ENCODE measurements around the gene SLC27A4. TPM values are rescaled to one million over a fixed set of nuclear protein-coding genes. Genes with fewer than 3 reads are reported as not detected.

The SLC27A4 gene
- total and polyA plus RNA-seq, 2 donors (not counting 1 experiment from before 2014, with no cell fraction given) = 10.0 to 12.9 TPM

GRCh38 chr9:128399861-128400260, 59.5 kb downstream of the SLC27A4 start:
- ATAC-seq (ENCODE audit: low read depth) (no peak), DNase-seq (no peak)
- WGBS (ENCODE audit: insufficient coverage) = 94% methylated on average over 3 of the region's 3 CpGs
- Histone ChIP-seq H3K4me1 (ENCODE audit: control insufficient read depth in 2 of 2, insufficient read depth in 2 of 2, low read length in 2 of 2) (no peaks in the 10 kb centered on the region), H3K36me3 (replicated peaks in 1 of 2; ENCODE audit: control extremely low read depth in 1 of 2, control insufficient read depth in 1 of 2, extremely low read depth in 1 of 2, insufficient read depth in 2 of 2, low read length in 1 of 2) (no peaks in the 10 kb centered on the region), H3K4me3 (ENCODE audit: control extremely low read depth in 1 of 5, extremely low read depth in 1 of 5, insufficient read depth in 1 of 5, low read depth in 2 of 5, low read length in 4 of 5) (no peak overlapping the region), H4K20me1 (ENCODE audit: control insufficient read depth, insufficient read depth, low read length, poor library complexity, severe bottlenecking) (no peaks in the 10 kb centered on the region), H3K9ac (ENCODE audit: low read length) (no peak overlapping the region), H3K9me3 (ENCODE audit: control extremely low read depth in 1 of 3, control insufficient read depth in 2 of 3, insufficient read depth in 1 of 3, low read length in 2 of 3) (no peaks in the 10 kb centered on the region), H3K79me2 (ENCODE audit: control insufficient read depth, insufficient read depth, low read length) (no peaks in the 10 kb centered on the region), H3K4me2 (replicated peaks; ENCODE audit: low read depth, low read length, poor library complexity, severe bottlenecking) (no peak overlapping the region), H3K27ac (ENCODE audit: low read length in 2 of 2) (no peak overlapping the region), H3K27me3 (replicated peaks in 1 of 4; ENCODE audit: control extremely low read depth in 1 of 4, control insufficient read depth in 3 of 4, insufficient read depth in 4 of 4, low read length in 3 of 4) (no peaks in the 10 kb centered on the region), H2AFZ (ENCODE audit: insufficient read depth, low read depth, low read length, poor library complexity, severe bottlenecking) (no peak overlapping the region)
- peaks cover 5% of the 10 kb centered on the region for H3K27me3 Mint-ChIP-seq
- no peaks in the 10 kb centered on the region for H3K9me3 Mint-ChIP-seq (ENCODE audit: insufficient read depth)
- TF ChIP-seq EZH2 (IDR thresholded peaks at IDR 0.05; ENCODE audit: borderline replicate concordance, insufficient read depth, low read depth, low read length, poor library complexity, severe bottlenecking) (no peak), CTCF (IDR thresholded peaks at IDR 0.05) (no peak)
- no peak overlapping the region for H3K27ac Mint-ChIP-seq
- no peak overlapping the region for H3K4me3 Mint-ChIP-seq
- ChIA-PET POLR2A (no interaction called here), CTCF (no interaction called here)
- peaks cover 3% of the 10 kb centered on the region for H3K4me1 Mint-ChIP-seq
- intact Hi-C loops (cut with micrococcal nuclease) = no loop called here

GRCh38 chr9:128404560-128404959, 64.2 kb downstream of the SLC27A4 start:
- Mint-ChIP-seq H3K9me3 (ENCODE audit: insufficient read depth) (no peaks in the 10 kb centered on the region), H3K27ac (no peak overlapping the region), H3K27me3 (peaks cover 17% of the 10 kb centered on the region), H3K4me3 (no peak overlapping the region), H3K4me1 (no peaks in the 10 kb centered on the region)
- TF ChIP-seq EZH2 (IDR thresholded peaks at IDR 0.05; ENCODE audit: borderline replicate concordance, insufficient read depth, low read depth, low read length, poor library complexity, severe bottlenecking) (no peak), CTCF (IDR thresholded peaks at IDR 0.05) (no peak)
- no peaks in the 10 kb centered on the region for H3K36me3 ChIP-seq (replicated peaks in 1 of 2; ENCODE audit: control extremely low read depth in 1 of 2, control insufficient read depth in 1 of 2, extremely low read depth in 1 of 2, insufficient read depth in 2 of 2, low read length in 1 of 2)
- ChIA-PET CTCF (no interaction called here), POLR2A (no interaction called here)
- no peak overlapping the region for H3K4me2 ChIP-seq (replicated peaks; ENCODE audit: low read depth, low read length, poor library complexity, severe bottlenecking)
- ATAC-seq (ENCODE audit: low read depth) = no peak
- no peaks in the 10 kb centered on the region for H4K20me1 ChIP-seq (ENCODE audit: control insufficient read depth, insufficient read depth, low read length, poor library complexity, severe bottlenecking)
- peaks cover 0 to 17% (median 2%) of the 10 kb centered on the region in 4 experiments for H3K27me3 ChIP-seq (replicated peaks in 1 of 4; ENCODE audit: control extremely low read depth in 1 of 4, control insufficient read depth in 3 of 4, insufficient read depth in 4 of 4, low read length in 3 of 4)
- intact Hi-C loops (cut with micrococcal nuclease) = no loop called here
- no peak overlapping the region for H3K9ac ChIP-seq (ENCODE audit: low read length)
- no peak overlapping the region for H3K4me3 ChIP-seq (ENCODE audit: control extremely low read depth in 1 of 5, extremely low read depth in 1 of 5, insufficient read depth in 1 of 5, low read depth in 2 of 5, low read length in 4 of 5)
- DNase-seq = no peak
- H3K79me2 ChIP-seq (ENCODE audit: control insufficient read depth, insufficient read depth, low read length) = no peaks in the 10 kb centered on the region
- H3K9me3 ChIP-seq (ENCODE audit: control extremely low read depth in 1 of 3, control insufficient read depth in 2 of 3, insufficient read depth in 1 of 3, low read length in 2 of 3) = no peaks in the 10 kb centered on the region
- no peak overlapping the region for H2AFZ ChIP-seq (ENCODE audit: insufficient read depth, low read depth, low read length, poor library complexity, severe bottlenecking)
- no CpG with 5 or more reads among the region's 5 CpGs for WGBS (ENCODE audit: insufficient coverage)
- no peak overlapping the region for H3K27ac ChIP-seq (ENCODE audit: low read length in 2 of 2)
- H3K4me1 ChIP-seq (ENCODE audit: control insufficient read depth in 2 of 2, insufficient read depth in 2 of 2, low read length in 2 of 2) = no peaks in the 10 kb centered on the region
